ENCODE results near the gene MKNK2. TPM values are rescaled to one million over a fixed set of nuclear protein-coding genes. Genes with fewer than 3 reads are reported as not detected.

MKNK2 gene
- total and polyA plus RNA-seq, 10 of the 15 experiments (the other 5 are each of a cell fraction or from before 2014, with no cell fraction given), result 9.6 to 365 (median 69.9) TPM

GRCh38 chr19:2011169-2011568 is 39.9 kb downstream of the MKNK2 start:
- no peaks in the 10 kb centered on the region for H3K9me3 ChIP-seq (replicated peaks; ENCODE audit: control insufficient read depth, insufficient read depth, low read length)
- H3K79me2 ChIP-seq (ENCODE audit: control insufficient read depth, insufficient read depth, low read length), result peaks cover 13% of the 10 kb centered on the region
- H3K9ac ChIP-seq (ENCODE audit: control insufficient read depth, insufficient read depth, low read length), result no peak overlapping the region
- H3K36me3 ChIP-seq (ENCODE audit: control insufficient read depth in 2 of 2, insufficient read depth in 2 of 2, low read length in 1 of 2), result no peaks in the 10 kb centered on the region
- ChIA-PET RAD21 (ENCODE audit: unreplicated experiment) (no interaction called here), POLR2A (no interaction called here), CTCF (no interaction called here), SMC1A (ENCODE audit: uncharacterized antibody, unreplicated experiment) (no interaction called here)
- no peak overlapping the region for H3K4me3 ChIP-seq
- DNase-seq (ENCODE audit: low read depth, low spot score), result no peak
- in situ Hi-C loops (cut with MboI) (no loop called here), intact Hi-C loops (cut with micrococcal nuclease; ENCODE audit: unreplicated experiment) (no loop called here)
- WGBS (ENCODE audit: insufficient coverage, insufficient replicate concordance, low lambda C conversion rate, missing lambda C conversion rate), result 93% methylated on average over 11 of the region's 12 CpGs
- H3K27me3 ChIP-seq (replicated peaks in 1 of 2; ENCODE audit: control insufficient read depth in 2 of 2, insufficient read depth in 2 of 2, low read length in 1 of 2), result no peaks in the 10 kb centered on the region
- no peak for FAIRE-seq
- TF ChIP-seq BHLHE40 (IDR thresholded peaks at IDR 0.05; ENCODE audit: borderline replicate concordance in 1 of 2, low read depth in 2 of 2, low read length in 1 of 2) (no peak), POLR2A (IDR thresholded peaks at IDR 0.05; ENCODE audit: low read depth, low read length) (peak; percentile 46; the same call in 1 of the 2 replicates), ZNF207 (IDR thresholded peaks at IDR 0.05; ENCODE audit: borderline replicate concordance) (no peak)
- H2AFZ ChIP-seq (ENCODE audit: control insufficient read depth, low read depth, low read length), result no peak overlapping the region
- no TSS peak for BruUV-seq (replicated peaks)
- H4K20me1 ChIP-seq (ENCODE audit: control insufficient read depth, insufficient read depth), result no peaks in the 10 kb centered on the region
- no peak overlapping the region for H3K4me2 ChIP-seq (ENCODE audit: control insufficient read depth, insufficient read depth)
- no peak for ATAC-seq
- H3K4me1 ChIP-seq (ENCODE audit: control insufficient read depth, insufficient read depth, low read length), result peaks cover under 1% of the 10 kb centered on the region
- no peak overlapping the region for H3K27ac ChIP-seq (ENCODE audit: control insufficient read depth, insufficient read depth)

DNA sequence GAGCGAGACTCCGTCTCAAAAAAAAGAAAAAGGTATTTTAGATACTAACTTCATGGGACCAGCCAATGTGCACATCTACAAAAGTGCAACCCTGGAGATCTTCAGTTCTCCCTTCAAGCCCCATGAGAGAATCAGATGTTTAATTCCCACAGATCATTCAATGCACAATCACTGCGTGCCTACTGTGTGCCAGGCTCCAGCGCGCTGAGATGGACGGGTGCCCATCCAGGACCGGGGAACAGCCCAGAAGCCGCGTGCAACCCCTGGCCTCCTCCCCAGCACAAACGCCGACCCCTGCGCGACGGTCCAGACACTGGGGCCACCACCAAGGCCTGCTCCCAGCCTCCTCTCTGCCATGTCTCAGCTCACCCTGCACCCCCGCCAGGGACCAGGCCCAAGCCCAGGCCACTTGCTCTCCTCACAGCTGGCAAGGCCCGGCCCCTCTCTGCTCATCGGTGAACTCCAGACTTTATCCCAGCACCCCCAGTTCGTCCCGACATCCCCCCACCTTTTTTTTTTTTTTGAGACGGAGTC is 40.8 kb downstream of the MKNK2 start:
- intact Hi-C loops (cut with micrococcal nuclease; ENCODE audit: unreplicated experiment), result no loop called here
- Histone ChIP-seq H3K79me2 (ENCODE audit: control insufficient read depth, insufficient read depth, low read length) (peaks cover 11% of the 10 kb centered on the region), H3K4me1 (ENCODE audit: control insufficient read depth, insufficient read depth, low read length) (no peaks in the 10 kb centered on the region), H4K20me1 (ENCODE audit: control insufficient read depth, insufficient read depth) (no peaks in the 10 kb centered on the region), H3K27me3 (replicated peaks in 1 of 2; ENCODE audit: control insufficient read depth in 2 of 2, insufficient read depth in 2 of 2, low read length in 1 of 2) (no peaks in the 10 kb centered on the region), H3K36me3 (ENCODE audit: control insufficient read depth in 2 of 2, insufficient read depth in 2 of 2, low read length in 1 of 2) (no peaks in the 10 kb centered on the region), H3K27ac (ENCODE audit: control insufficient read depth, insufficient read depth) (no peak overlapping the region), H3K9me3 (replicated peaks; ENCODE audit: control insufficient read depth, insufficient read depth, low read length) (no peaks in the 10 kb centered on the region), H3K9ac (ENCODE audit: control insufficient read depth, insufficient read depth, low read length) (no peak overlapping the region), H3K4me2 (ENCODE audit: control insufficient read depth, insufficient read depth) (no peak overlapping the region), H3K4me3 (no peak overlapping the region), H2AFZ (ENCODE audit: control insufficient read depth, low read depth, low read length) (no peak overlapping the region)
- ATAC-seq (no peak), FAIRE-seq (no peak), DNase-seq (ENCODE audit: low read depth, low spot score) (no peak)
- 94% methylated on average over 20 of the region's 20 CpGs for WGBS (ENCODE audit: insufficient coverage, insufficient replicate concordance, low lambda C conversion rate, missing lambda C conversion rate)
- CTCF ChIA-PET, result no interaction called here
- in situ Hi-C loops (cut with MboI), result no loop called here
- no peak for TF ChIP-seq RAD51 (IDR thresholded peaks at IDR 0.05)
- no peak for TF ChIP-seq SUPT20H (IDR thresholded peaks at IDR 0.05; ENCODE audit: borderline replicate concordance, control insufficient read depth, low read depth, low read length)
- TF ChIP-seq CBX3 (IDR thresholded peaks at IDR 0.05; ENCODE audit: borderline replicate concordance, low read depth), result no peak
- TF ChIP-seq RBBP5 (conservative IDR thresholded peaks at IDR 0.05), result no peak
- no peak for TF ChIP-seq TCF3 (IDR thresholded peaks at IDR 0.05; ENCODE audit: borderline replicate concordance, insufficient read depth, low read depth, low read length)
- no peak for TF ChIP-seq TCF12 (IDR thresholded peaks at IDR 0.05; ENCODE audit: low read depth, low read length)
- no peak for TF ChIP-seq HDGF (IDR thresholded peaks at IDR 0.05)
- TF ChIP-seq HCFC1 (IDR thresholded peaks at IDR 0.05; ENCODE audit: low read length), result no peak
- RAD21 ChIA-PET (ENCODE audit: unreplicated experiment), result no interaction called here
- BruUV-seq (replicated peaks), result no TSS peak
- SMC1A ChIA-PET (ENCODE audit: uncharacterized antibody, unreplicated experiment), result no interaction called here
- POLR2A ChIA-PET, result no interaction called here
